SIG-M5 (cell line): Measurements from ENCODE around the gene ABR.

Experiments
- DNase-seq: peaks from one replicate; lab custom pipeline; 2025; lab: John Stamatoyannopoulos, UW

The ABR gene

DNA sequence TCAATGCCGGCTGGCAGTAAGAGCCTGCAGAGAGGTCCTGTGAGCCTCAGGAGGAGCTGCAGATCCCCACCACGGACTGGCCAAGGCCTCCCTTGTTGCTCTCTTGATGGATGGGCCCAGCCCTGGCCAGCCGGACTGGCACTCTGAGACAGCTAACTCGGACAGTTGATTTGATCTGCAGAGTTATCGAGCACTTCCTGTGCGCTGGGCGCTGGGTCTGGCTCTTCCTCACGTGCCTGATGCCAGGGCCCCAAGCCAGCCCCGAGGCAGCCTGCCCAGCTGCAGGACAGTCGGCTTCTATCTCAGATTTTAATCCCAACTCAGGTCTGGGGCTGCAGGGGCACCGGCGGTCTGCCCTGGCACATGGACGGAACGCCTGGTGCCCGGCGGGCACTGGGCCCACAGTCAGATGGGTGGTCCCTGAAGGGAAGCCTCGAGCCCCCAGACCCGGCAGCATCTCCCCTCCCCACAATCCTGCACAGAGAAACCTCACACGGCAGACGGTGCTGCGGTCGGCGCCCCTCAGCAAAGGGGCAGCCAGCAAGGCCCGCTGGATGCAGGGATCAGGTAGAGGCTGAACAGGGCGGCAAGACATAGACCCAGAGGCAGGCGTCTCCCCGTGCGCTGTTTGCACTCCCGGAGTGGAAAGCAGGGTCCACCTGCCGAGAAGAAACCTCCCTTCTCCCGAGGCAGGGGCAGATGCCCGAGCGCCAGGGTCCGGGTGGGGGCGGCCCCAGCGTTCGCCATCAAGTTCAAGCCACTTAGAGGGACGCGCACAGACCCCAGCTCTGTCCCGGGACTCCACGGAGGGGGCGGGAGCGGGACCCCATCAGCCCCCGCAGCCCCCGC is 148.9 kb downstream of the ABR start:
- no peak for DNase-seq

GRCh38 chr17:1029922-1030644 is 149.7 kb downstream of the ABR start:
- DNase-seq = no peak

DNA sequence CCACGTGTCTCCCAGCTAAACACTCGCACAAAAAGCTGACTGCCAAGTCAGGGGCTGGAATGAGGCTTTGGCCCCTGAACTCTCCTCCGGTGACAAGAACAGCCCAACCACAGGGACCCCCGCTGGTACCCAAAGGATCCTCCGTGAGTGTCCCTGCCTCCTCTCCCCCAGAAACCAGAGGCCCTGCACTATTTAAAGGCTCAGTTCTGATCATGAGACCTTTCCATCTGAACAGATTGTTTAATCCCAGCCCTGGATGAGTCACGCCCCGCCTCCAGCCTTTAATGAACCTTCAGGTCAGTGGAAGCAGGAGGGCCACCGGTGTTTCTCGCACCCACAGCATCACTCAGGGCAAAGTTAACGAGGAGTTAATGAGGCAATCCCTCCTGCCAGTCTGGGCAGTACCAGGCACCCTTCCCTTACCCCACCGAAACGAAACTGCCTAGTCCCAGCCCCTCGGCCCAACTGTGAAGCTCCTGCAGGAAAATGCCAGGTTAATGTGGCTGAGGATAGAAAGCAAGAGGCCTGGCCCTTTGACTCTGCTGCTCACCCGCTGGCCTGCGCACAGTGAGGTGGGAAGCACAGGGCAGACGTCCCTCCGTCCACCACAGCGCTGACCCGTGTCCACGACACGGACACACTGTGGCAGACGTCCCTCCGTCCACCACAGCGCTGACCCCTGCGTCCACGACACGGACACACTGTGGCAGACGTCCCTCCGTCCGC is 150.4 kb downstream of the ABR start:
- DNase-seq = no peak

DNA sequence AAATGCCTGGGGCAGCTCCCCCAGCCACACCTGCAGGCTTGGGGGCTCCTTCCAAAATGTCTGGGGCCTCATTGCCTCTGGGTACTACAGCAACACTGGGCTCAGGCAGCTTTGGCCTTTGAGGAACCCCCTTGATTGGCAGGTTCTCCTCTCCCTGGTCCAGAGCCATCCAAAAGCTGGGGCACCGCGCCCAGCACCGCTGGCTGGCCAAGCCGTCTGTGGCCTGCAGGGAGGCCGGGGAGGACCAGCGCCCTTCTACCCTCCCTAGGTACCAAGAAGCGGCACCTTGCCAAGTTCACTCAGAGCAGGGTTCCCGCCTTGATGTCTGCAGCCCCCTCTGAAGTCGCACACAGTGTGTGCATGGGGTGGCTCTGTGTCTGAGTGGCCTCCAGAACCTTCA is 152.7 kb downstream of the ABR start:
- no peak for DNase-seq

- DNase-seq = no peak
Observed at GRCh38 chr17:1026599-1026975, 153.2 kb downstream of the ABR start.

DNA sequence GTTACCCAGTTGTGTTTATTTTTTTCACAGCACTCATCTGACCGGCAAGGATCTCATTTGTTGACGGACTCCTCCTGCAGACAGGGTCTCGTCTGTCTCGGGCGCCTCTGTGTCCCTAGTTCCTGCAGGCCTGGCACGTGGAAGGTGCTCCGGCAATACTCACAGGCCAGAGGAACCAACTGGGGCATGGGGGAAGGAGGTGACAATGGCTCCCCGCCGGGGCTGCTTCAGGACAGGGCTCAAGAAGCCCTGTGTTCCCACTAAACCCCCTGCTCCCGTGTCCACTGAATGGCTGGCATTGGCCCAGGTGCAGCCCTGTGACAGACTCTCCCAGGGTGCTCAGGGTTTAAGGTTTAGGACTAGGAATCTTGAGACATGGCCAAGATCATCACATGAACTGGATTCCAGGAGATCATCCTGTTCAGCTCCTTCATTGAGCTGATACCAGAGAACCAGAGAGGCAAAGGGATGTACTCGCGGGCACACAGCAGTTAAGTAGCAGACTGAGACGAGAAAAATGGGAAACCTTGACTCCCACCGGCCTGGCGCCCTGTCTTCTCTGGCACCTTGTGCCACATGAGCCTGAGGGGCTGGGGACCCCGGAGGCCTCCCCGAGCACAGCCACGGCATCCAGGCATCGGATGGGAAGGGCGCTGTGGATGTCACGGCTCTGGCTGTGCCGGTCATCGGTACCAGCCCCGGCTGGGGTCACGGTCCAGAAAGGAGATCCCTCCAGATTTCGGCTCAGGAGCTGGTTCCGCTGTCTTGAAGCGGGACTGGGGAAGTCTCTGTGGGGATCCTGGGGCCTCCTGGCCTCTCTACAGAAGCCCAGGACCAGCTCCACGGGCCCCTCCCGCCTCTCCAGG is 153.8 kb downstream of the ABR start:
- no peak for DNase-seq

- DNase-seq = no peak
Observed at GRCh38 chr17:1024076-1024475, 155.7 kb downstream of the ABR start.

DNA sequence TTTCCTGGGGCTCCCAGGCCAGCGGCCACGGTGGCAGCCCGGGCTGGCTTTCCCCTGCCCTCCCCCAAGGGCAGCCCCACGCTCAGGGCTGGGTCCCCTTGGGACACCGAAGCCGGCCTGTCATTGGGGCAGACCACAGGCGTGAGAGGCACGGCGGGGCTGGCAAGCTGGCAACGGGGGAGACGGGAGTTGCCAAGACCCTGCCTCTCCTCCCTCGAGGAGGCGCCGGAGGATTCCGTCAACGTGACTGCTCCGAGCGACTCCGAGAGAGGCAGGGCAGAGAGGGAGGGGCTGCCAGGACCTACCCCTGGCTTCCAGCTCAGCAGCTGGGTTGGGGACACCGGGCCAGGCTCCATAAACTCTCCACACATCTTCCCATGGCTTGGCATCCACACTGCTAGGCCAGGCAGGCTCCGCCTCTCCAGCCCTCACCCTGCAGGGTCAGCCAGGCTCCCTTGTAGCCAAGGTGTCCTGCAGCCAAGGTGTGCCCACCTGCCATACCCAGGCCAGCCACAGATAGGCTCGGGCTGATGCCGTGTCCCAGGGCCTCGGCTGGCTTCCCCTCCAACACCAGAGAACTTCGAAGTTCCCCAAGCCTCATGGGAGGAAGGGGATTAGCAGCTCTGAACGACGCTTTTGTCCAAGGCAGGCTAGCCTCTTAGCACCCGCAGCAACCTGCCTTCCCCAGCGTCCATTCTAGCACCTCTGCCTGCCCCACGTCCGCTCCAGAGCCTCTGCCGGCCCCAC is 157.3 kb downstream of the ABR start:
- DNase-seq = no peak

- no peak for DNase-seq
Observed at GRCh38 chr17:1021147-1021546, 158.6 kb downstream of the ABR start.

DNA sequence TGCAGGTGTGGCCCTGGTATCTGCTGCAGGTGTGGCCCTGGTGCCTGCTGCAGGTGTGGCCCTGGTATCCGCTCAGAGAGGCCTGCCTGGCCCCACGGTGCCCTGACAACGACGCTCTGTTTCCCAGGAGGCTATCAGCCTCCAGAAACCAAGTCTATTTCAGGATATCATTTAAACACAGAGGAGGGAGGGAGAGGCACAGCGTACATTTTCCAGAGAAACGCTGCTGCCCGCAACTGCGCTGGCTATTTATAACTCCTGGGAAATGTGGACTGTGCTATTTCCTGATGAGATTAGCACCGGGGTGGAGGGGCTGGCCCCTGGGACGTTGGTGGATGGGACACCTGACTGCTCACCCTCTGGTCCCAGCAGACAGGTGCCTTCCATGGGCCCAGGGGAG is 160.3 kb downstream of the ABR start:
- DNase-seq = no peak

- no peak for DNase-seq
Observed at GRCh38 chr17:1018547-1018946, 161.2 kb downstream of the ABR start.

GRCh38 chr17:1013729-1014090 is 166.1 kb downstream of the ABR start:
- DNase-seq = no peak

DNA sequence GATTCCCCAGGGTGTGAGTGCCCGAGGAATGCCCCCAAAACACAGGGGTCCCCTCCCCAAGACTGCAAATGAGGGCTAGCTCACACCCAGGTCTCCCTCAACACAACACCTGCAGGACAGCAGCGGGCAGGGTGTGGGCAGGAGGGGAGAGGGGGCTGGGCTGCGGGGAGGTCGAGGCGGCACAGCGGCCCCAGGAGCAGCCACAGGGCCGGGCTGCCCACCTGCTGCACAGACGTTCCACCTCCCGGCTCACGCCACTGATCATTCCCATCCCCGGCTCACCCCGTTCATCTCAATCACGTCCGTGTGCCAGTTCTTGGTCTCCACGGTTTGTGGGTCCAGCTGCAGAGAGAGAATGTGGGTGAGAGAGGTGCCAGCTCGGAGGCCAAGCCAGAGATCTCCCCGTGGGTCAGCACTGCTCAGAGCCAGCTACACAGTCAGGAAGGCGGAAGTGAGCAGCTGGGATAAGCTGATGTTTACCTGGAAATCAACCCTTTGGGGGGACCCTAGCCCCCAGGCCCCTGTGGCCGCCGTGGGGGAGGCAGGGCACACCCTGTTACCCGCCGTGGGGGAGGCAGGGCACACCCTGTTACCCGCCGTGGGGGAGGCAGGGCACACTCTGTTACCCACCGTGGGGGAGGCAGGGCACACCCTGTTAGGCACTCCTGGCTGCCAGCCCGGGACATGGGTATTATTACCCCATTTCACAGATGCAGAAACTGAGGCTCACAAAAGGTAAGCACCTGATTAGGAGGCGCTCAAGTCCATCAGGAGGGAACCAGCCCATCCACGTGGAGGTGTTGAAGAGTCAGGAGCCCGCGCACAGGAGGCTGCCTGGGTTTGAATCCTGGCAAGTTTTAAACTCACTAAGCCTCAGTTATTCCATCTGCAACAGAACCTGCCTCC is 166.7 kb downstream of the ABR start:
- DNase-seq = no peak

GRCh38 chr17:1011760-1012735 is 167.7 kb downstream of the ABR start:
- DNase-seq = no peak

- no peak for DNase-seq
Observed at GRCh38 chr17:1011138-1011537, 168.6 kb downstream of the ABR start.

DNA sequence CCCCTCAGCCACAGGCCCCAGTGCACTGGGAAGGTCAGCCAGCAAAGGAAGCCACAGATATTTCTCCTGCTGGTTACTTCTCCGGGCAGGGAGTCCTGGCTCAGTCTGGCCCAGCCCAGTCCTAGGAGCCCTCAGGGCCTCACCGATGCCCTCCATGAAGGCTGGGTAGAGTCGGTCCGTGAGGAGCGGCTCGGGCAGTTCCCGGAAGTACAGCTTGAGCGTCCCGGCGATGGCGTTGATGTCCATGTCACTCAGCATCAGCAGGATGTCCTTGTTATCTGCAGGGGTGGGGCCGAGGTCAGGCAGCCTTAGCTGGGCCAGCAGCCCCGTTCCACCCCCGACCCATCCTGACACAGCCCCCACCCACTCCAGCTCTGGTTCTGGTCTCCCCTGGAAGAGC is 169.2 kb downstream of the ABR start:
- DNase-seq = no peak

GRCh38 chr17:1010086-1010450 is 169.7 kb downstream of the ABR start:
- DNase-seq = no peak

GRCh38 chr17:1009229-1010085 is 170.3 kb downstream of the ABR start:
- DNase-seq = no peak
